Measurements from ENCODE around the gene PRKG1.
"Not testable (repeated sequence)": the region's sequence is repeated elsewhere in the genome, so short reads cannot be mapped to it uniquely, and the experiment has no call there.

The PRKG1 gene

GRCh38 chr10:51233337-51234100 lies 159.2 kb downstream of the PRKG1 start:
- DNase-seq: no peak

GRCh38 chr10:51235865-51236264 lies 161.6 kb downstream of the PRKG1 start:
- DNase-seq: no peak

GRCh38 chr10:51239006-51239405 lies 164.7 kb downstream of the PRKG1 start:
- DNase-seq: no peak

GRCh38 chr10:51241461-51241860 lies 167.2 kb downstream of the PRKG1 start:
- no peak for DNase-seq

GRCh38 chr10:51242393-51242792 lies 168.1 kb downstream of the PRKG1 start:
- no peak for DNase-seq

GRCh38 chr10:51244309-51244708 lies 170.0 kb downstream of the PRKG1 start:
- DNase-seq: no peak

GRCh38 chr10:51244748-51245490 lies 170.6 kb downstream of the PRKG1 start:
- DNase-seq: no peak

- no peak for DNase-seq
These were observed 171.9 kb downstream of the PRKG1 start for GRCh38 chr10:51246156-51246555.

- DNase-seq: no peak
These were observed 176.1 kb downstream of the PRKG1 start for GRCh38 chr10:51250278-51250920.

- DNase-seq: no peak
These were observed 176.8 kb downstream of the PRKG1 start for GRCh38 chr10:51251110-51251509.

GRCh38 chr10:51255381-51255780 lies 181.1 kb downstream of the PRKG1 start:
- no peak for DNase-seq

GRCh38 chr10:51257511-51258248 lies 183.4 kb downstream of the PRKG1 start:
- DNase-seq: no peak

GRCh38 chr10:51260376-51260775 lies 186.1 kb downstream of the PRKG1 start:
- no peak for DNase-seq

GRCh38 chr10:51266496-51266895 lies 192.2 kb downstream of the PRKG1 start:
- DNase-seq: no peak

- DNase-seq: not testable (repeated sequence)
These were observed 193.8 kb downstream of the PRKG1 start for GRCh38 chr10:51267980-51268570.

- DNase-seq: no peak
These were observed 195.5 kb downstream of the PRKG1 start for GRCh38 chr10:51269821-51270220.

- DNase-seq: no peak
These were observed 196.7 kb downstream of the PRKG1 start for GRCh38 chr10:51270936-51271530.

GRCh38 chr10:51272099-51272498 lies 197.8 kb downstream of the PRKG1 start:
- DNase-seq: not testable (repeated sequence)

GRCh38 chr10:51272555-51272954 lies 198.3 kb downstream of the PRKG1 start:
- no peak for DNase-seq

GRCh38 chr10:51273574-51273973 lies 199.3 kb downstream of the PRKG1 start:
- peak; percentile 68 for DNase-seq

- DNase-seq: not testable (repeated sequence)
These were observed 201.8 kb downstream of the PRKG1 start for GRCh38 chr10:51276097-51276496.

- not testable (repeated sequence) for DNase-seq
These were observed 207.1 kb downstream of the PRKG1 start for GRCh38 chr10:51281387-51281786.
